Endothelial cell of hepatic sinusoid (primary cell): ENCODE results near the gene PFN3.

ENCODE experiments used
- in situ Hi-C: cut with HindIII; loops from 2 replicates; pipeline ENCODE4 v1.10.0; 2017; ENCODE audit warnings: low sequenced_read_pairs

PFN3 gene

GRCh38 chr5:177399997-177400868, at the start of gene PFN3:
Gene PFN3 (minus strand): TSS chr5:177400661. CDS start chr5:177400576, 85 bp downstream.
- in situ Hi-C loops: no loop called here

DNA sequence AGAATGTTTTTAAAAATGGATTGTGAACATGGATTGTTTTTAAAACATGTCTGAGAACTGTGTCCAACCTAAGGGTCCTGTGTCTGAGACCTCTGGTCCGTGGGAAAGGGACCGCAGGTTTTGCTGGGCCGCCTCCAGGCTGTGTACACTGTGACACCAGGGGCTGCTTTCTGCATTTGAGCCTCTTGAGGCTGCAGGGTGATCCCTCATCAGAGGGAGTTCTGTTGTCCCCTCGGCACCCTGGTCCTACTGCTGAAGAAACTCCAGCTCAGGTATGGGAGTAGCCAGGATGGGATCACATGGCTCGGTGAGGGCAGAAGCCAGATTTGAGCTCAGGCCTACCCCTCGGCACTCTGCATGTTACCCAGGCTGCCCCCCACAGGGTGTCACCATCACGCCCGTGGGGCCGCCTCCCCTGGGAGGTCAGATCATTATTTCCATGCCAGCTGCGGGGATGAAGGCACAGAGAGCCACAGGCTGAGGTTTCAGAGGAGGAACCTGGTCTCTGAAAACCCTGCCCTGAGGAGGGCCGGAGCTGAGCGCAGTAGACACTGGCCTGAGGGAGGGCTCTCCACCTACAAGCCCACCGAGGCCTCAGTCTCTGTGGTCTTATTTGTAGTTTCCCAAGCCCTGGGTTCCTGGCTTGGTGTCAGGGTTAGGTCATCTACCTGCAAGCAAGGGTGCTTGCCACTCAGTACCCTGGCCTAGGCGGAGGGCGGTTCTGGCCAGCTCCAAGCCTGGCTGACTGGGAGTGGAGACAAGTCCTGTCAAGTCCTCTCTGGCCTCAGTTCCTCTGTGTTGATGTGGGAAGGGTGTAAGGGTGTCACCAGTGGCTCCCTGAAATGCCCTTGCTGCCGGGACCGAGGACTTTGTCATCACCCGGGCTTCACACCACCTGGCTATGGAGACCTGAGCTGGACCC, 48.9 kb upstream of the PFN3 start:
- in situ Hi-C loops: loop anchor here (5.0 to 25.0 kb wide), 3 partner anchors 42 to 337 kb away; partner anchors contain the start of genes F12 and FAM193B

GRCh38 chr5:177448244-177448950, 47.9 kb upstream of the PFN3 start:
- in situ Hi-C loops: loop anchor here (5.0 to 25.0 kb wide), 3 partner anchors 41 to 336 kb away; partner anchors contain the start of genes F12 and FAM193B

- in situ Hi-C loops: loop anchor here (5.0 to 25.0 kb wide), 3 partner anchors 40 to 335 kb away; partner anchors contain the start of genes F12 and FAM193B
These were observed 47.3 kb upstream of the PFN3 start for GRCh38 chr5:177447611-177448243.

DNA sequence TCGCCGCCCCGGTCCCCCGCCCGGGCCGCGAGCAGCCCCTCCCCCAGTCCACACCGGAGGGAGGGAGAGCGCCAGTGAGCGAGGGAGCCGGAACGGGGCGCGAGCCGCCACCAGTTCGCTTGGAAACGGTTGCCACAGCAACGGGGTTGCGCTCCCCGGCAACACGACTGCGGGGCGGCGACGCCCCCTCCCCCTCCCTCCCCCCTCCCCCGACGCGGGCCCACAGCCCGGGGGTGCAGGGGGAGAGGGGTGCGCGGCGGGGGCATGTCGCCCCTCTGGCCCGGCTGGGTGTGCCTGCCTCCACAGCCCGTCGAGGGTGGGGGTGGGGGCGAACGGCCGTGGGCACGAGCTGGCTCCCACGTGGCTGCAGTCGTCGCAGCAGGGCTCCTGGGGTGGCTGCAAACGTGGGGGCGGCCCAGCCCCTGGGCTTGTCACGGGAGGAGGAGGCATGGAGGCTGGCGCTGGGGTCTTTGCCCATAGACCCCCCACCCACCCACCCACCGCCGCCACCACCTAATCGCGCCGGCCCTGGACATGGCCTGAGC, 46.7 kb upstream of the PFN3 start:
- in situ Hi-C loops: loop anchor here (5.0 to 25.0 kb wide), 3 partner anchors 40 to 335 kb away; partner anchors contain the start of genes F12 and FAM193B

DNA sequence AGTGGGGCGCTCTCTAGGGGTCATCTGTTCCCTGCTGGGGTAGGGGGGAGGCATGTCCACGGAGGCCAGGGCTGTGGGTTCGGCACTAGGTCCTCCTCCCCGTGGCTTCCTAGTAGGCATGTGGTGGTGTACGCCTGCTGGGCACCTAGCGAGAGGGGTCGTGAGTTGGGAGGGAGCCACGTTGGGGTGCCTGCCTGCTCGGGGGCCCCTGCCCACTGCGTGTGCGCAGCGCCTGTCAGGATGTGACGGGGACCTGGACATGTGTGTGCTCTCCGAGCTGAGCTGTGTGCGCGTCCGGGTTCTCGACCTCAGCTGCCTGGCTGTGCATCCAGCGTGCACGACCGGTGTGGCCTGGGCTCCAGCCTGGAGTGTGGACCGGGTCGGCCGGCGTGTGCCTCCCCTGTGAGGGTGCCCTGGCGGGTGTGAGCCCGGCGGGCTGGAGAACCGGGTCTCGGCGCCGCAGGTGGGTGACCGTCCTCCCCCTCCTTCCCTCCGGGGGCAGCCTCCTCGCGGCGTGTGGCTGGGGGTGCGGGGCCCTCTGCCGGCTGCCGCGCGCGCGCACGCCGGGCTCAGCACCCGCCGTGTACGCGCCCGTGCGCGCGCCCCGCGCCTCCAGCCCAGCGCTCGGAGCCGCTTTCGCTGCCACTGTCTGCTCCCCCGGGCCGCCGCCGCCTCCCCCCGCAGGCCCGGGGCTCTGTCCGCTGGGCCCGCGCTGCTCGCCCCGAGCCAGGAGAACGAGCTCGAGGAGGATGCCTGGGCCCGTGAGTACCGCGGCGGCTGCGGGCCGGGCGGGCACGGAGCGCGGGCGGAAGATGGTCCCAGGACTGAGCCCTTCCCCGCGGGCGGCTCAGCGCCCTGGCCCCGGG, 46.0 kb upstream of the PFN3 start, which contains the start of gene PRR7:
TSS of gene PRR7 (plus strand) at position 615 of the 866 bp plus-strand sequence. CDS start 8,254 bp downstream, outside the sequence.
- in situ Hi-C loops: loop anchor here (5.0 to 25.0 kb wide), 3 partner anchors 39 to 334 kb away; partner anchors contain the start of genes F12 and FAM193B

GRCh38 chr5:177445917-177446199, 45.4 kb upstream of the PFN3 start:
- in situ Hi-C loops: loop anchor here (5.0 to 25.0 kb wide), 3 partner anchors 39 to 334 kb away; partner anchors contain the start of genes F12 and FAM193B

- in situ Hi-C loops: loop anchor here (5.0 to 25.0 kb wide), 3 partner anchors 38 to 333 kb away; partner anchors contain the start of genes F12 and FAM193B
These were observed 44.8 kb upstream of the PFN3 start for GRCh38 chr5:177445052-177445916.

DNA sequence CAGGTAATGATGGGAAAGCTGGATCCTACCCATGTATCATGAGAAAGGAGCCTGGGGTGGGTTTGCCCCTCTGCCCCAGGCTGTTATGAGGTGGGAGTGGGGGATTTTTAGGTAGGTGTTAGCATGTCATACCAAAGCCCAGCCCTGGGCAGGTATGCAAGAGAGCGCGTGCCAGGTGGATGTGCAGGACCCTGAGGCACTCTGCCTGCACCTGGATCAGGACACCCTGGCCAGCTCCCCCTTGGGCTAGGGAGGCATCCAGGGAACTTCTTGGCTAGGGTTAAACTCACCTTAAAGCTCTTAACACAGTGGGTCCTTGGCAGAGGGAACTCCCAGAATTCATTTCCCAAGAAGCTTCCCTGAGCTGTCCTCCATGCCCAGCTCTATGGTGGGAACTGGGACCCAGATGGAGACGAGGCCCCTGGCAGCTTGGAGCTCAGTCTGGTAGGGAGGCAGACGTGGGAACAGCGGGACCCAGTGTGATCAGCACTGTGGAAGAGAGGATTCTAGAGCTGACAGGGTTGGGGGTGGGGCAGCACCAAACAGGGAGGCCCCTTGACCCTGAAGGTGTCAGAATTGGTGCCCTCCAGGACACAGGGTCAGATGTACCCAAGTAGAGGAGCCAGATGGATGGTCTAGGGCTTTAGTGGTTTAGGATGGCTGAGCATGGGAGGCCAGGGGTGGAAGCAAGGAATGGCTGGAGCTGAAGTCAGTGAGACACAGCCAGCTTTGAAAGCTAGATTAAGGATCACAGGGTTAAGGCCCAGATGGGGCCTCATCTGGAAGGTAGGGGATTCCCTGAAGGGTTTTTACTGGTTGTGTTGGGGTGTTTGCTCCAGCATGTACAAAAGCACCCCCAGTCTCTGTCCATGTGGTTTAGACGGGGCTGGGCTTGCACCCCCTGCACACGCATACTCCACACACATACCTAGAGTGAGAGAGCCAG, 43.9 kb upstream of the PFN3 start:
- in situ Hi-C loops: loop anchor here (5.0 to 25.0 kb wide), 4 partner anchors 37 to 332 kb away; partner anchors contain the start of genes F12 and FAM193B

DNA sequence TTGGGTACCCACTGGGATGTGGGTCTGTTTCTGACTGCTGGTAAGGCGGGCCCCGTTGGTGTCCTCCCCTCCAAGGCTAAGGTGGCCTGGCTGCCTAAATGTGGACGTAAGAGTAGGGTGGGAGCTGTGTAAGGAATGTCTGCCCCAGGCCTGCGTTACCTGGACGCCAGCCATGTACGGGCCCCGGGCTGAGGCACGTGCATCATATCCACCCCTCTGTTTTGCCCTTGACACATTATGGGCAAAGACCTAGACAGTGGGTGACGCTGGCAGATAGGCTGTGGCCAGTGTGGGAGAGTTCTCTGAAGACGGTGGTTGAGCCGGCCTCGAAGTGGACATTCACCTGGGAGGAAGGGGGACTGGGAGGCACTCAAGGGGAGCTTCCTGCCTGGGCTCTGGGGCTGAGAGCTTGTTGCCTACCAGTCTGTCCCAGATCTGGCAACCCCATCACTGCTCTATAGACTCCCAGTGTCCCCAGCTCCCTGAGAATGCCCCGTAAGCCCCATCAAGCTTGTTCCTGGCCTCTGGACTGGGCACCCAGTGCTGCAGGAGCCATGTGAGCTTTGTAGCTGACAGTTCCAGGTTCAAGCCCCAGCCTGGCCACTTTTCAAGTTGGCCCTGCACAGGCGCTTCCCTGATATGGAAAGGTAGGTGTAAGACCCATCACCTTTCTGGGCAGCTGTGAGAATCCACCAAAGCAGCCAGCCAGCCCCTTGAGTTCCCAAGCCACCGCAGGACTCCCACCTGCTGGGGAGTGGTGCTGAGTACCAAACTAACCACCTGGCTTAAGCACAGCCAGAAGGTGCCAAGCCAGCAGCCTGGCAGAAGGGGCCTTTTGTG, 42.9 kb upstream of the PFN3 start:
- in situ Hi-C loops: loop anchor here (5.0 to 25.0 kb wide), 2 partner anchors 96 to 331 kb away; no protein-coding TSS in a partner anchor

GRCh38 chr5:177442066-177442826, 41.8 kb upstream of the PFN3 start:
- in situ Hi-C loops: loop anchor here (5.0 to 25.0 kb wide), 2 partner anchors 95 to 330 kb away; no protein-coding TSS in a partner anchor

GRCh38 chr5:177440990-177441780, 40.7 kb upstream of the PFN3 start:
- in situ Hi-C loops: loop anchor here (5.0 to 25.0 kb wide), 2 partner anchors 94 to 329 kb away; no protein-coding TSS in a partner anchor

- in situ Hi-C loops: loop anchor here (5.0 to 25.0 kb wide), 2 partner anchors 93 to 328 kb away; no protein-coding TSS in a partner anchor
These were observed 39.9 kb upstream of the PFN3 start for GRCh38 chr5:177440211-177440989.
